Ecto neural progenitor cell (in vitro differentiated cells): ENCODE measurements around the gene CAMK2N2.
"Not testable (repeated sequence)": the region's sequence is repeated elsewhere in the genome, so short reads cannot be mapped to it uniquely, and the experiment has no call there.

Source experiments
- DNase-seq: peaks from one replicate; pipeline ENCODE4 v3.0.0-alpha.2; 2018; ENCODE audit warnings: low spot score

CAMK2N2 gene

DNA sequence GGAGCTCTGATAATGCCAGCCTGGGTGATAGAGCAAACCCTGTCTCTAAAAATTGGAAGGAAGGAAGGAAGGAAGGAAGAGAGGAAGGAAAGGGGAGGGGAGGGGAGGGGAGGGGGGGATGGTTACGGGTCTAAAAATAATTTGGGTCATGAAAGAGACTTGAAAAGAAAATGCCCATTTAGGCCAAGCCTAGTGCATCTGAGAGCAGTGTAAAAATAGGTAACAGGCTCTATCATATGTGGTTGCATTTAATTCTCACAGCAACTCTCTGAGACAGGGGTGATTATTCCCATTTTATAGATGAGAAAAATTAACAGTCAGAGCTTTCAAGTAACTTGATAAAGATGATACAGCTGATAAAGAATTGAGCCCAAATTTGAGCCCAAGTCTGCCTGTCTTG lies 10.9 kb upstream of the CAMK2N2 start:
- no peak for DNase-seq

- DNase-seq, result not testable (repeated sequence)
These were observed 5.9 kb upstream of the CAMK2N2 start for GRCh38 chr3:184267249-184267648.

DNA sequence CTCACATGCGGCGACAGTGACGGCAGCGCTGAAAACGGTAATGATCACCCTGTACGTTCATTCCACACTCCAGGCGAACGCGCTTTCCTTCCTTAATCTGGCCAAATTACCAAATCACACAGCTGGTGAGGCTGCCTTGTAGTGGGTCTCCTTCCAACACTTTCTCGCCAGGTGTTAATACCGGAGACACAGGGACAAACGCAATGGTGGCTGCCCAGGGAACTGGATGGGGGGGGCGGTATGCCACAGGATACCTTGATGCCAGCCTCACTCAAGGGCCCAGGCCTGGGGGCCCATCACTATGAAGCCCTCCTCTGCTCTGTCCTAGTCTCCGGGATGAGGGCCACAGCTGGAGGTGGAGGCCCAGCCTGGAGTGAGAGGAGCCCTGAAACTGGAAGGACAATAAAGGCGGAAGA lies 1.4 kb upstream of the CAMK2N2 start:
- no peak for DNase-seq

- DNase-seq, result no peak
These were observed 756 bp upstream of the CAMK2N2 start for GRCh38 chr3:184261854-184262763.

DNA sequence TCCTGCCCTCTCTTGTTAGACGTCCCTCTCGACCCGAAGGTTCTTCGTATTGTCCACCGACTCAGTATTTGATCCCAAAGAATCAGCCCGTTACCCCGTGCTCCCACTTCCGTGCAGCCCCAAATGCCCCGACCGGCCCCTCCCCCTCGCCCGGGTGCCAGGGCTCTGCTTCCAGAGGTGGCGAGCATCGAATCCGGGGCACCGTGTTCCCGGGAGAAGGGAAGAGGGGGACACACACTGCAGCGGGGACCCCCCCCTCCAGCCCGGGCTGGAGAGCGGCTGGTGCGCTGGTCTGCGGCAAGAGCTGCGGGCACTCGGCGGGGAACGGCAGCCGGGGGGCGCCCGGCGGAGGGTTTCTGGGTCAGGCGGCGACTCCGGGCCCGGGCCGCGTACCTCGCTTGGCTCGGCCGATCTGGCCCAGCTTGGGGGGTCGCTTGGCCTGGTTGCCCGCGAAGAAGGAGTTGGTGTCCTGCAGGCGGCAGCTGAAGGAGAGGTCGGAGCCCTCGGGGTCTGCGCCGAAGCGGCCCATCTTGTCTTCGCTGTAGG lies 556 bp downstream of the CAMK2N2 start:
- DNase-seq, result peak; percentile 81

- DNase-seq, result peak; percentile 76
These were observed 1.3 kb downstream of the CAMK2N2 start for GRCh38 chr3:184259878-184260723.

GRCh38 chr3:184259396-184259877 lies 1.9 kb downstream of the CAMK2N2 start:
- DNase-seq, result no peak

DNA sequence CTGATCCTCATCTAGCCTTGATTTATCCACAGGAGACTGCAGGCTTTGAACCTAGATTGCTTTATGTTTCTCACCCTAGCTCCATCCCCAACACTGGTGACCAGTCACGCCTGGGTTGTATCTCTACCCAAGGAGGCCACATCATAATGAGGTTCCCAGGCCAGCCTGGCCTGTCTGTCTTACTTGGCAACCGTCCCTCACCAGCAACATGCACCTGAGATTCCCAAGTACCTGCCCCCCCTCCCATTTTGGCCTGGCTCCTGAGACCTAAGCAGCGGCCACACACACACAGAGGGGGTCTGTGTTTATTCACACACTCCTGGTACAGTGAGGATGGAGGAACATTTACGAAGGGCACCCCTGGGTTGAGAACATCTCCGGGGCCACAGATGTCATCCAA lies 2.4 kb downstream of the CAMK2N2 start:
- no peak for DNase-seq

DNA sequence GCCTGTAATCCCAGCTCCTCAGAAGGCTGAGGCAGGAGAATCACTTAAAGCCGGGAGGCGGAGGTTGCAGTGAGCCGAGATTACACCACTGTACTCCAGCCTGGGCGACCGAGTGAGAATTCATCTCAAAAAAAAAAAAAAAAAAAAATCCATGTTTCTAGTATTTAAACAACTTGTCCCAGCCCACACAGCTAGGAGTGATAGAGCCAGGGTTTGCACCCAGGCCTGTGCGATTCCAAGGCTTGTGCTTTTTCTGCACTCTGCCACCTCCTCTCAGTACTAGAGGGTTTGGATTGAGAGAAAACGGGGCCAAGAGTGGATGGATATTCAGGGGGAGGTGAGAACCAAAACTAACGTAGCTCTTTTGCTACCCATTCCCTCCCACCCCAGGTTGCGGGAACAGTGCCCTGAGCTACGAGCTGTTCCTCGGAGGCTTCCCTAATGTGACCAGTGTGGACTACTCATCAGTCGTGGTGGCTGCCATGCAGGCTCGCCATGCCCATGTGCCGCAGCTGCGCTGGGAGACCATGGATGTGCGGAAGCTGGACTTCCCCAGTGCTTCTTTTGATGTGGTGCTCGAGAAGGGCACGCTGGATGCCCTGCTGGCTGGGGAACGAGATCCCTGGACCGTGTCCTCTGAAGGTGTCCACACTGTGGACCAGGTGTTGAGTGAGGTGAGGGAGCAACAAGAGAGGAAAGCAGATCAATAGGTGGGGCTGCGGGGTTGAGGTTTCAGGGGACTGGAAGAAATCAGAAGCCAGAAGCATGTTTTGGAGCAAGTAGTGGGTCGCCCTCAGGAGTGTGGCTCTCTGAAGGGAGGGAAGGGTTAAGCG lies 4.1 kb downstream of the CAMK2N2 start:
- DNase-seq, result no peak

DNA sequence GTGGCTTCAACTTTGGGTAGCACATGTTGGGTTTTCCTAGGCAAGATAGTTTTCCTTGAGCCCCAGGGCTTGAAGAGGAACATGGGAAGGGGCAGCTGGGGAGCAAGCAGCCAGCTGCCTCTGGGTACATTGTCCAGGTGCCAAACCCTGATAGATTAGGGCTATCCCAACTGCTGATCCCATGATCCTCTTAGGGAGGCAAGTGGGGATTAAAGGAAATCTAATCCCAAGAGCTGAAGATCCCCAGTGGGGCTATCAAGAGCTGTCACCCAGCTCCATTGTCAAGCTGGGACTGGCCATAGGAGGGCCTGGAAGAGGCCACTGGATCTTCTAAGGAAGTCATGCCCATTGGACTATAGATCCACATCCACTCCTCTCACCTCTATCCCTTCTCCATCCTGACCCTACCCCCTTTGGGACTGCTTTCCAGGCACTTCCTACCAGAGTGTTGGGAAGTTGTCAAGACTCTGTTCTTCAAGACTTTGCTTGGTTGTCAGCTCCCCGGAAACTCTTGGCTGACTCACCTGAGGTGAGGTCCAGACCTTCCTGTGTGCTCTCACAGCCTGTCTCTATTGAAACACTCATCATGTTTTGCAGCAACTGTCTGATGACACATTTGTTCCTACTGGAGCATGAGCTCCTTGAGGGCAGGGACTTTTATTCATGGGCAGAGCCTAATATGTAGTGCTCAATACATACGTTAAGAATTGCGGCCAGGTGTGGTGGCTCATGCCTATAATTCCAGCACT lies 5.9 kb downstream of the CAMK2N2 start:
- no peak for DNase-seq

- DNase-seq, result peak; percentile 87
These were observed 11.1 kb downstream of the CAMK2N2 start for GRCh38 chr3:184250167-184250828.

DNA sequence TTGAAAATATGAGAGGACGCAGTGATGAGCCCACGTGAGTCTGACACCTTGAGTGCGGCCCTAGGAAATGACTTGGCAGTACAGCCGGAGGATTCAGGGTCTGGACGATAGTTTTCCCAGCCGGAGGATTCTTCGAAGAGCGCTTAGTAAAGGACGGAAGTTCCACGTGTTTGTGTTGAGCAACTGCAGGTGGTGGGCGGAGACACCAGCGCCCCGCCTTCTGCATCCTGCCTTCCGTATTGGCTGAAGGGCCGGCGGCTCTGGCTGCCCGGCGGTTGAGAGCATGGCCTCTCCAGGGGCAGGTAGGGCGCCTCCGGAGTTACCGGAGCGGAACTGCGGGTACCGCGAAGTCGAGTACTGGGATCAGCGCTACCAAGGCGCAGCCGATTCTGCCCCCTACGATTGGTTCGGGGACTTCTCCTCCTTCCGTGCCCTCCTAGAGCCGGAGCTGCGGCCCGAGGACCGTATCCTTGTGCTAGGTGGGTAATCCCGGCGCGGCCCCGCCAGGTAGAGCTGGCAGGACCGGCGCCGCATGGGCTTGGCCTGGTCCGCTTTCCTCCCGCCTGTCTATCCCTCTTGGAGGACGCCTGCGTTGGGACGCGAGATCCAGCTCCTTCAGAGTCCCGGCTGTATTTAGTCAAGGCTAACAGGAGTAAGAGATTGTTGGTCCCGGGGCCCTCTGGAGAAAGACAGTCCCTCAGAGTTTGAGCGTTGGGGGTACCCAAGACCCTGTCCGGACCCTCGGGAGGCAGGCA lies 11.8 kb downstream of the CAMK2N2 start, which contains the start of gene EEF1AKMT4:
TSS of gene EEF1AKMT4 (plus strand) at position 261 of the 755 bp plus-strand sequence. CDS start at position 284, 23 bp downstream.
- peak; percentile 97 for DNase-seq

DNA sequence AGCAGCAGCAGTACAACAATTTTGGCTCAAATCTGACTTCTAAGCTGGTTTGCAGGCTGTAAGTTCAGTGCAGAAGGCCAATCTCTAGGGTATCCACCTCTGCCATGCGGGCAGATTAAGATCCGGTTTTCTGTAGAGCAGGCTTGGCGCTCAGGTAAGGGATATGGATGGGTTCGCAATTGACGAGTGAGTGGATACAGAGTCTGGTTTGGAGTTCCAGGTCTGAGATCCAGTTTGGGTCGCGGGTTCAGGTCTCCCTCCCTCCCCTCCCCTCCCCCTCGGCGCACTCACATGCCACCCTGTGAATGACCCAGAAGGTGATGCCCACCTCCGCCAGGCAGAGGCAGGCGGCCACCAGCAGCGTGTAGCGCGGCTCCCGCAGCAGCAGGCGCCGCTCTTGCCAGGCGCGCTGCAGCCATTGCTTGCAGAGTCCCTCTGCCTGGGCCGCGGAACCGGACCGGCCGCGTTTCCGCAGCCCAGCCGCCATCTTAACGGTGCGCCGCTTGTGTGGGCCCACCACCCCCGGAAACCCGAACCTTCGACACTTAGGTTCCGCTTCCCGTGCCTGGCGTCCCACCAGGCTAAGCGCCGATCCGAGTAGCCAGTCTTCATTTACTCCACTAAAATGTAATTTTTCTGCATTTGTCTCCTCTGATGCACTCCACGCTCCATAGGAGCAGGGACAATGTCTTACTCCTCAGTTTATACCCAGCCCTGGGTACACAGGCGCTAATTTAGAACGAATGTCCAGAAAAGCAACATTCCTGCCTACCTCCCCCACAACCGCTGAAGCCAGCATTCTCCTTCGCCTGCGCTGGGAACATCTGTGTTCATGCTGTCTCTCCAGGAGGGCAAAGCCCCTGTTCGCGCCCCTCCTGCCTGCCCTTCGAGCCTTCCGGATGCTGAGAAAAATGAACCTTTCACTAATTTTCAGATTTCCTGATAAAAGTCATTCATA lies 12.6 kb downstream of the CAMK2N2 start, which contains the start of gene ALG3:
TSS of gene ALG3 (minus strand) at position 509 of the 958 bp plus-strand sequence. CDS start at position 487, 22 bp downstream.
- peak; percentile 90 for DNase-seq

GRCh38 chr3:184242297-184242685 lies 19.1 kb downstream of the CAMK2N2 start:
- no peak for DNase-seq

DNA sequence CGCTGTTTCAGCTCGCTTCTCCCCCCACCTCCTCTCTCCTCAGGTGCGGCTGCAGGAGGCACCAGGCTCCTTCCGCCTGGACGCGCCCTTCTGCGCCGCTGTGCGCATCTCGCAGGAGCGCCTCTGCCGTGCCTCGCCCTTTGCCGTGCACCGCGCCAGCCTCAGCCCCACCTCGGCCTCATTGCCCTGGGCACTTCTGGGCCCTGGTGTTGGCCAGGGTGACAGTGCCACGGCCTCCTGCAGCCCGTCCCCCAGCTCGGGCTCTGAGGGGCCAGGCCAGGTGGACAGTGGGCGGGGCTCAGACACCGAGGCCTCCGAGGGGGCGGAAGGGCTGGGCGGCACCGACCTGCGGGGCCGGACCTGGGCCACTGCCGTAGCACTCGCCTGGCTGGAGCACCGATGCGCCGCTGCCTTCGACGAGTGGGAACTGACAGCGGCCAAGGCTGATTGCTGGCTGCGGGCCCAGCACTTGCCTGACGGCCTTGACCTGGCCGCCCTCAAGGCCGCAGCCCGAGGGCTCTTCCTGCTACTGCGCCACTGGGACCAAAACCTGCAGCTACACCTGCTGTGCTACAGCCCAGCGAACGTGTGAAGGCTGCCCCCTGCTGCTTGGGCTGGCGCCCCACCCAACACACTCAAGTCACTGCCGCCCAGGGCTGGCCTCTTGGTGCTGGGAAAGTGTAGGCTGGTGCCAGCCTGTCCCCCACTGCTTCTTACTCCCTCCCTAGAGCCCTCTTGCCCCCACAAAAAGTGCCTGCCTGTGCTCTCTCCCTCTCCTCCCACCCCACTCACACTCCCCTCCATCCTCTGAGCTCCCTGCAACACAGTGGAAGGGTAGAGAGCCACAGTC lies 19.7 kb downstream of the CAMK2N2 start:
- no peak for DNase-seq

GRCh38 chr3:184241141-184241446 lies 20.3 kb downstream of the CAMK2N2 start:
- no peak for DNase-seq
